Breast epithelium (tissue), 4 donors: ENCODE results near the gene ZNF639. TPM values are rescaled to one million over a fixed set of nuclear protein-coding genes. Genes with fewer than 3 reads are reported as not detected.

ENCODE experiments used
- DNase-seq, 2 donors: peaks; one replicate each; pipeline ENCODE4 v3.0.0-alpha.2; 2019; ENCODE audit warnings: low spot score in 2 of 2
- H3K27ac ChIP-seq, 2 donors: fragments of 200-600 bp; sonication (generic) in 1 of 2; one replicate each; pipeline ENCODE4 v1.5.1; 2016 to 2019; ENCODE audit warnings: mild to moderate bottlenecking in 1 of 2
- H3K27me3 ChIP-seq, 2 donors: fragments of 200-600 bp; sonication (generic) in 1 of 2; one replicate each; pipeline versions ENCODE4 v1.5.1 to v1.6.0; 2017 to 2019; ENCODE audit warnings: control low read depth in 1 of 2, mild to moderate bottlenecking in 1 of 2
- H3K36me3 ChIP-seq: fragments of 200-600 bp; one replicate; pipeline ENCODE4 v1.5.1; 2019
- H3K4me1 ChIP-seq, 2 donors: fragments of 200-600 bp; sonication (generic); one replicate each; pipeline ENCODE4 v1.5.1; 2016 to 2019; ENCODE audit warnings: control low read depth in 1 of 2
- H3K4me3 ChIP-seq, 3 donors: fragments of 200-600 bp; sonication (generic); 1 replicate in 2 of 3; 2 replicates in 1 of 3; pipeline ENCODE4 v1.5.1; 2016 to 2019; ENCODE audit warnings: mild to moderate bottlenecking in 3 of 3, moderate library complexity in 2 of 3
- H3K9me3 ChIP-seq, 2 donors: fragments of 200-600 bp; sonication (generic) in 1 of 2; one replicate each; pipeline ENCODE4 v1.5.1; 2016 to 2019; ENCODE audit warnings: control low read depth in 1 of 2
- POLR2A ChIP-seq: fragments of 450-650 bp; IDR thresholded peaks from one replicate; pipeline ENCODE4 v1.6.1; 2016; ENCODE audit warnings: antibody characterized with exemption, mild to moderate bottlenecking, moderate library complexity
- POLR2AphosphoS5 ChIP-seq, 3 donors: sonication (generic); formaldehyde crosslinking; IDR thresholded peaks; one replicate each; pipeline ENCODE4 v1.6.1; 2017; ENCODE audit warnings: antibody characterized with exemption in 3 of 3
- intact Hi-C: fragments of 100-400 bp; cut with DNase I; formaldehyde crosslinking; loops from one replicate; pipeline ENCODE4 v1.15.1; 2023; ENCODE audit warnings: low total_unique reads
- total RNA-seq, 3 donors: library from RNA; depleted of rRNA; stranded (reverse); fragments of >200 nt; gene quantifications; one replicate each; pipeline ENCODE4 v1.1.0, GENCODE V29; 2016
- TF ChIP-seq, protein P1 (sequence below), 3 donors: fragments of 450-650 bp; IDR thresholded peaks; one replicate each; pipeline ENCODE4 v1.5.1; 2016 to 2017; ENCODE audit warnings: antibody characterized with exemption in 3 of 3, mild to moderate bottlenecking in 3 of 3, moderate library complexity in 3 of 3

The ZNF639 gene
- total RNA-seq, 3 donors from 2014 or later = 41.4 to 44.9 (median 41.8) TPM

DNA sequence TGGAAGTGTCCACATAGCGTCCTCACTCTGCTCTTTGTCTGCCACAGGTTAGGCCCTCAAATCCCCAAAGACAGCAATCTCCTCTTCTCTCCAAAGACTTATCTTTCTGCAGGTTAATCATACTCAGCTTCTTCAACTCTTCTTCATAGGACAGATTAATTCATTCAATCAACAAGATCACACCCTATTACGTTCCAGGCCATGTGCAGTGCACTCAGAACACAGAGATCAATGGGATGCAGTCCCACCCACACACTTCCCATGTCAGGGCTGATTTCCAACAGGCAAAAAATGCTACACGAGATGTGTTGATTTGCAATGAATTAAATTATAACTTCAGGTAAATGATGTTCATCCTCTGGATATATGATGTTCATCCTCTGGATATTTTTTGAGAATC lies 33.5 kb upstream of the ZNF639 start:
- Histone ChIP-seq H3K27me3 (no peaks in the 10 kb centered on the region), H3K9me3 (no peaks in the 10 kb centered on the region), H3K4me1 (no peaks in the 10 kb centered on the region), H3K36me3 (no peaks in the 10 kb centered on the region), H3K27ac (no peak overlapping the region), H3K4me3 (no peak overlapping the region)
- no peak for DNase-seq
- TF ChIP-seq POLR2AphosphoS5 (IDR thresholded peaks at IDR 0.05) (no peak), POLR2A (no peak)
- TF ChIP-seq, protein P1, sequence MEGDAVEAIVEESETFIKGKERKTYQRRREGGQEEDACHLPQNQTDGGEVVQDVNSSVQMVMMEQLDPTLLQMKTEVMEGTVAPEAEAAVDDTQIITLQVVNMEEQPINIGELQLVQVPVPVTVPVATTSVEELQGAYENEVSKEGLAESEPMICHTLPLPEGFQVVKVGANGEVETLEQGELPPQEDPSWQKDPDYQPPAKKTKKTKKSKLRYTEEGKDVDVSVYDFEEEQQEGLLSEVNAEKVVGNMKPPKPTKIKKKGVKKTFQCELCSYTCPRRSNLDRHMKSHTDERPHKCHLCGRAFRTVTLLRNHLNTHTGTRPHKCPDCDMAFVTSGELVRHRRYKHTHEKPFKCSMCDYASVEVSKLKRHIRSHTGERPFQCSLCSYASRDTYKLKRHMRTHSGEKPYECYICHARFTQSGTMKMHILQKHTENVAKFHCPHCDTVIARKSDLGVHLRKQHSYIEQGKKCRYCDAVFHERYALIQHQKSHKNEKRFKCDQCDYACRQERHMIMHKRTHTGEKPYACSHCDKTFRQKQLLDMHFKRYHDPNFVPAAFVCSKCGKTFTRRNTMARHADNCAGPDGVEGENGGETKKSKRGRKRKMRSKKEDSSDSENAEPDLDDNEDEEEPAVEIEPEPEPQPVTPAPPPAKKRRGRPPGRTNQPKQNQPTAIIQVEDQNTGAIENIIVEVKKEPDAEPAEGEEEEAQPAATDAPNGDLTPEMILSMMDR (IDR thresholded peaks at IDR 0.05) = no peak
- intact Hi-C loops = no loop called here

DNA sequence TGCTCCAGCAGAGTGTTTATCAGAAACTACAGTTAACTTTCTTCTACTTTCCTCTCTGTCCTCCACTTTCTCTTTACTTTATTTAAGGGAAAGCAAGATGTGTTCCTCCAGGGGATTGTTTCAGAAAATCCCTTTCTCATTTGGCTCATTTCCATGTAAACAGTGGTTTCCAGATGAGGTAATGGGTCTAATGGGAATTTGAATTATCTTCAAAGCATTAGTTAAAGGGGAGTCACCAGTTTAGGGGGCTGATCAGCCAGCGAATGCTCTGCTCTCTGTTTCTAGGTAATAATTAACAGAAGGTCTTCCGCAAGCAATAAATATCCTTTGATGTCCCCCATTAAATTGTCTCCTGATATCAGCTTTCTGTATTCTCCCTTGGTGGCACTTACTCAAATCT lies 30.4 kb upstream of the ZNF639 start:
- no peaks in the 10 kb centered on the region for H3K36me3 ChIP-seq
- TF ChIP-seq POLR2A (no peak), POLR2AphosphoS5 (IDR thresholded peaks at IDR 0.05) (no peak)
- TF ChIP-seq, protein P1 (IDR thresholded peaks at IDR 0.05) = no peak
- H3K4me1 ChIP-seq = no peaks in the 10 kb centered on the region
- H3K27ac ChIP-seq = no peak overlapping the region
- H3K4me3 ChIP-seq = no peak overlapping the region
- DNase-seq = no peak
- no peaks in the 10 kb centered on the region for H3K27me3 ChIP-seq
- intact Hi-C loops = no loop called here
- no peaks in the 10 kb centered on the region for H3K9me3 ChIP-seq

DNA sequence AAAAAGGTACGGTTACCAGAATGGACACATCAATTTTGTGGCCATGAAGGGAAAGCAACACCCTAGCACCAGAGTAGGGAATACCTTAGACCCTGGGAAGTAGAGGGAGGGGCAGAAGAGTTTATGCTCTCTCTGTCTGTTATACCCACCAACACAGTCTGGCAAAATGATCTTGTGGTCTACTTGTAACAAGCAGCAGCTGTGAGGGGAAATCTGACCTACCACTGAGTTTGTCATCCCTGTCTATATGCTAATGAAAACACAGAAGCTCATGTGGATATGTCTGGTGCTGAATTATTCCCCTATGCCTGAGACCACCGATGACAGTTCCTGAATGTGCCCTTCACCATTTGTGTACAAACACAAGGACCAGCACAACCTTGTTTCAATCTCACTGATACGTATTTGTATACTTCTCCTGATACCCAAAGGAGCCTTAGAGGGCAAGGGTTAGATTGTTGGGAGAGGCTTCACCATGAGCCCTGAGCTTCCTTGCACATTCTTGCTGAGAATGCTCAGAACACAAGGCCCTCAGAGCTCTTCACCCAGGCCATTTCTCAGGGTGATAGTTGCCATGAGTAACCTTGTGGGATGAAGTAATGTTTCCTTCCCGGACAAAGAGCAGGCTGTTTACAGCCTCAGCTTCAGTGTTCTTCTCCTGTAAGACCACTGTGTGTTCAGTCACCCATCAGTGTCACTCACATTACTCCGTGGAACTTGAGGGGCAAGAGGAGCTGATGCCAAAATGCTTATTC lies 24.7 kb upstream of the ZNF639 start:
- intact Hi-C loops = no loop called here
- DNase-seq = no peak
- Histone ChIP-seq H3K27me3 (no peaks in the 10 kb centered on the region), H3K27ac (no peak overlapping the region), H3K4me3 (no peak overlapping the region), H3K9me3 (peaks cover 0 to 9% of the 10 kb centered on the region in 2 donors), H3K36me3 (no peaks in the 10 kb centered on the region), H3K4me1 (no peaks in the 10 kb centered on the region)
- TF ChIP-seq POLR2AphosphoS5 (IDR thresholded peaks at IDR 0.05) (no peak), POLR2A (no peak)
- TF ChIP-seq, protein P1 (IDR thresholded peaks at IDR 0.05) = no peak

DNA sequence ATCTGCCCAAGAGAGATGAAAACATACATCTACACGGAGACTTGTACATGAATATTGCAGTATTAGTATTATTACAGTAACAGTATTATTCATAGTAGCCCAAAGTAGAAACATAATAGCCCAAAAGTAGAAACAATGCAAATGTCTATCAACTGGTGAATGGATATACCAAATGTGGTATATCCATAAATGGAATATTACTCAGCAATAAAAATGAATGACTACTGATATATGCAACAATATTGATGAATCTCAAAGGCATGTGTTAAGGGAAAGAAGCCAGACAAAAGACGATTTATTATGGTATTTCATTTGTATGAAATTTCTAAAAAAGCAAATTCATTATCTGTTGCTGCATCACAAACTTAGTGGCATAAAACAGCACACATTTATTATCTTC lies 23.5 kb upstream of the ZNF639 start:
- no peaks in the 10 kb centered on the region for H3K27me3 ChIP-seq
- no peaks in the 10 kb centered on the region for H3K36me3 ChIP-seq
- H3K9me3 ChIP-seq = peaks cover 0 to 9% of the 10 kb centered on the region in 2 donors
- H3K4me1 ChIP-seq = no peaks in the 10 kb centered on the region
- intact Hi-C loops = no loop called here
- no peak for TF ChIP-seq POLR2A
- H3K27ac ChIP-seq = no peak overlapping the region
- DNase-seq = no peak
- H3K4me3 ChIP-seq = no peak overlapping the region

DNA sequence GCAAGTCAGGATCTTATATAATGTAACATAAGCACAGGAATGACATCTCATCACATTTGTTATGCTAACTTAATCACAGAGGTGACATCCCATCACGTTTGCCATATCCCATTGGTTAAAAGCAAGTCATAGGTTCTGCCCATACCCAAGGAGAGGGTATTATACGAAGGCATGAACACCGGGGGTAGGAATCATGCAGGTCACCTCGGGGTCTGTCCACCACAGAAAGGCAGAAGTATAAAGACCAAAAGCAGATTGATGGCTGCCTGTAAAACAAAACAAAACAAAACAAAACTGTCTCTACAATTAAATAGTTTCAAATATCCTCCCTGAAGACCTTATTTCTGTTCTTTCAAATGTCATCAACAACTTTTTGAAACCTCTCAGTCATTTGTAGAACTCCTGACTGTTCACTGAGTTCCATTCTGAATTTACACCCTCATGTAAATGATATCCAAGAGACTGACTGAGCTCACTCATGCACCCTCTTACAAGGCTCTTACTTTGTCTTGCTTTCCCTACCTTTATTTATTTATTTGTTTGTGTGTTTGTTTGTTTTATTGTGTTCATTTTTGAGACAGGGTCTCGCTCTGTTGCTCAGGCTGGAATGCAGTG lies 22.7 kb upstream of the ZNF639 start:
- no peak for TF ChIP-seq POLR2A
- TF ChIP-seq, protein P1 (IDR thresholded peaks at IDR 0.05) = no peak
- no peak for TF ChIP-seq POLR2AphosphoS5 (IDR thresholded peaks at IDR 0.05)
- H3K36me3 ChIP-seq = no peaks in the 10 kb centered on the region
- H3K9me3 ChIP-seq = peaks cover 0 to 9% of the 10 kb centered on the region in 2 donors
- no peak overlapping the region for H3K27ac ChIP-seq
- no peak for DNase-seq
- no peaks in the 10 kb centered on the region for H3K4me1 ChIP-seq
- H3K4me3 ChIP-seq = no peak overlapping the region
- H3K27me3 ChIP-seq = no peaks in the 10 kb centered on the region
- intact Hi-C loops = no loop called here
